OCI-LY3 (cell line): ENCODE results near the gene CCDC182.

Experiments used
- H2AFZ ChIP-seq: fragments of 200-600, 300-600 bp; shearing (Covaris generic); 2 replicates; pipeline ENCODE4 v1.6.0; 2014; ENCODE audit warnings: antibody characterized with exemption, low read depth, low read length
- H3K27ac ChIP-seq: fragments of 200-600, 300-600 bp; sonication (generic); 2 replicates; pipeline ENCODE4 v1.5.1; 2014; ENCODE audit warnings: mild to moderate bottlenecking, low read length, moderate library complexity, mixed read lengths
- H3K27me3 ChIP-seq: fragments of 200-600, 300-600 bp; sonication (generic); 2 replicates; pipeline ENCODE4 v1.6.1; 2014; ENCODE audit warnings: low read depth, low read length, mixed read lengths
- H3K36me3 ChIP-seq: fragments of 200-600, 300-600 bp; sonication (generic); replicated peaks from 2 replicates; pipeline ENCODE3; 2014; ENCODE audit warnings: low read depth, low read length, mixed read lengths
- H3K4me1 ChIP-seq: fragments of 300-600, 200-600 bp; sonication (generic); 2 replicates; pipeline ENCODE4 v1.6.1; 2014; ENCODE audit warnings: low read length, mixed read lengths
- H3K4me2 ChIP-seq: fragments of 200-600, 300-600 bp; sonication (generic); 2 replicates; pipeline ENCODE4 v1.6.1; 2014; ENCODE audit warnings: low read length, mixed read lengths
- H3K4me3 ChIP-seq: fragments of 300-600, 200-600 bp; sonication (generic); 2 replicates; pipeline ENCODE4 v1.5.1; 2014; ENCODE audit warnings: antibody characterized with exemption, mild to moderate bottlenecking, low read length, moderate library complexity
- H3K79me2 ChIP-seq: fragments of 300-600, 200-600 bp; shearing (Covaris generic); 2 replicates; pipeline ENCODE4 v1.6.1; 2014; ENCODE audit warnings: mild to moderate bottlenecking, low read length, mixed read lengths
- H3K9ac ChIP-seq: fragments of 300-600, 200-600 bp; shearing (Covaris generic); 2 replicates; pipeline ENCODE4 v1.6.0; 2014; ENCODE audit warnings: mild to moderate bottlenecking, low read length, moderate library complexity
- H3K9me3 ChIP-seq: fragments of 200-600, 300-600 bp; shearing (Covaris generic); 2 replicates; pipeline ENCODE4 v1.6.1; 2014; ENCODE audit warnings: low read length, mixed read lengths; ENCODE audit not compliant: insufficient read depth
- H4K20me1 ChIP-seq: fragments of 200-600, 300-600 bp; sonication (generic); 2 replicates; pipeline ENCODE4 v1.6.1; 2016; ENCODE audit warnings: low read length, mixed read lengths; ENCODE audit not compliant: insufficient read depth
- EZH2phosphoT487 ChIP-seq: fragments of 200-600 bp; shearing (Covaris generic); IDR thresholded peaks from 2 replicates; pipeline ENCODE4 v1.6.1; 2018; ENCODE audit warnings: antibody characterized with exemption, mixed run types, low read depth
- TF ChIP-seq, protein P1 (sequence below): fragments of 200-600, 300-600 bp; sonication (generic); IDR thresholded peaks from 2 replicates; pipeline ENCODE4 v1.5.1; 2014; ENCODE audit warnings: antibody characterized with exemption, low read length, low read depth

Gene CCDC182

GRCh38 chr17:57707892-57708291, 37.2 kb downstream of the CCDC182 start:
- no peaks in the 10 kb centered on the region for H4K20me1 ChIP-seq
- H2AFZ ChIP-seq, result no peak overlapping the region
- H3K36me3 ChIP-seq, result no peaks in the 10 kb centered on the region
- peaks cover 20% of the 10 kb centered on the region for H3K27me3 ChIP-seq
- no peak overlapping the region for H3K9ac ChIP-seq
- no peaks in the 10 kb centered on the region for H3K79me2 ChIP-seq
- no peaks in the 10 kb centered on the region for H3K9me3 ChIP-seq
- no peak overlapping the region for H3K4me3 ChIP-seq
- no peak for TF ChIP-seq EZH2phosphoT487
- TF ChIP-seq, protein P1, sequence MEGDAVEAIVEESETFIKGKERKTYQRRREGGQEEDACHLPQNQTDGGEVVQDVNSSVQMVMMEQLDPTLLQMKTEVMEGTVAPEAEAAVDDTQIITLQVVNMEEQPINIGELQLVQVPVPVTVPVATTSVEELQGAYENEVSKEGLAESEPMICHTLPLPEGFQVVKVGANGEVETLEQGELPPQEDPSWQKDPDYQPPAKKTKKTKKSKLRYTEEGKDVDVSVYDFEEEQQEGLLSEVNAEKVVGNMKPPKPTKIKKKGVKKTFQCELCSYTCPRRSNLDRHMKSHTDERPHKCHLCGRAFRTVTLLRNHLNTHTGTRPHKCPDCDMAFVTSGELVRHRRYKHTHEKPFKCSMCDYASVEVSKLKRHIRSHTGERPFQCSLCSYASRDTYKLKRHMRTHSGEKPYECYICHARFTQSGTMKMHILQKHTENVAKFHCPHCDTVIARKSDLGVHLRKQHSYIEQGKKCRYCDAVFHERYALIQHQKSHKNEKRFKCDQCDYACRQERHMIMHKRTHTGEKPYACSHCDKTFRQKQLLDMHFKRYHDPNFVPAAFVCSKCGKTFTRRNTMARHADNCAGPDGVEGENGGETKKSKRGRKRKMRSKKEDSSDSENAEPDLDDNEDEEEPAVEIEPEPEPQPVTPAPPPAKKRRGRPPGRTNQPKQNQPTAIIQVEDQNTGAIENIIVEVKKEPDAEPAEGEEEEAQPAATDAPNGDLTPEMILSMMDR, result no peak
- H3K27ac ChIP-seq, result no peak overlapping the region
- no peak overlapping the region for H3K4me2 ChIP-seq
- peaks cover 6% of the 10 kb centered on the region; the same call in 1 of the 2 replicates for H3K4me1 ChIP-seq

DNA sequence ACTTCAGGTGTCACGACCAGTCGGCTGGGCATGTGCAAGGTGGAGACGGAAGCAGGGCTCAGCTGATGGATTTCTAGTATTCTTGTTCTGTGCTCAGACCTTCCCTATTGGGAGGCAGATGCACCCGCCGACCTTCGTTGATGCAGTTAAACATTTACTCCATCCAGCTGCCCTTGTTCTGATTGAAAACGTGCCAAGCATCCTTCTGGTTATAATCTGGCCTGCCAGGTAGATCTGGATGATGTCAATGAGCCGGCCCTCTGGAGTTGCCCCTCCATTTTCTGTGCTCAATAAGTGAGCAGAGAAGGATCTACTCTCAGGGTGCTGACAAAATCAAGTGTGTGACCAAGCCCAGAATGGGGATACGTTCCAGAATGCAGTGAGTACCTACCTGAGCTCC, 38.3 kb downstream of the CCDC182 start:
- Histone ChIP-seq H3K9ac (no peak overlapping the region), H3K9me3 (no peaks in the 10 kb centered on the region), H3K27me3 (peaks cover 14% of the 10 kb centered on the region), H3K36me3 (no peaks in the 10 kb centered on the region), H3K4me2 (no peak overlapping the region), H3K27ac (no peak overlapping the region), H3K4me1 (peaks cover 6% of the 10 kb centered on the region; the same call in 1 of the 2 replicates), H3K79me2 (no peaks in the 10 kb centered on the region), H2AFZ (no peak overlapping the region), H3K4me3 (no peak overlapping the region), H4K20me1 (no peaks in the 10 kb centered on the region)
- TF ChIP-seq EZH2phosphoT487, result no peak
- TF ChIP-seq, protein P1, result no peak

DNA sequence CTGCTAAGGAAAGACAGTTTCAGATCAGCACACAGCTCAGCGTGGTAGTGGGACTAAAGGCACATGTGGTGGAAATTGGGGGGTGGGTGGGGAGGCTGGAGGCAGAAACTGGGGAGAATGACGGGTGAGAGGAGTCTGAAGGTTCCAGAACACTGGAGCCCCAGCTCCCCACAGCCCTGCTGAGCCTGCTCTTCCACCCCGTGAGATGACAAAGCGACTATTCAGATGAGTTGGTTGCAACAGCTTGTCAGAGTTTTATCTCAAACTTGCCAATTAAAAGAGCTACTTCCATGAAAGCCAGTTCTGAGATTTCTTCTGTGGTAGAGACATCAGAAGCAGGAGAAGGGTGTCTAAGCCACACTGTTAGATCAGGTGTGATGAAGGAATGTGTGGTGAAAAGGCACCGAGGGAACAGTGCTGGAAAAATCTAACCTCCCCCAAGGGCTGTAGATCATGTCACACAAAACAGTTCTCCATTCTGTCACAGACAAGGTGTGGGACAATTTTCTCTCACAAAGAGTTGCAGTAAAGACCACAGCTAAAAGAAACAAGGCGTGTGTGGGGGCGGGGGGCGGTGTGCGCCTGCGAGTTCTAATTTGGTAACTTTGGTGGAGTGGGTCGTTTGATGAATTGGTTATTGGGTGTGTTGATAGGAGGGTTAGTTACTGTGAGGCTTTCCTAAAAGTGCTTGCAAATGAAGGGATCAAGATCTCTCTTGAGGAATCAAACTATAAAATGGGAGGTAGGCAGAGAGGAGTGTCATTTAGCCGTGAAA, 39.0 kb downstream of the CCDC182 start:
- Histone ChIP-seq H3K27ac (no peak overlapping the region), H3K36me3 (no peaks in the 10 kb centered on the region), H3K79me2 (no peaks in the 10 kb centered on the region), H2AFZ (no peak overlapping the region), H3K4me3 (no peak overlapping the region), H3K9ac (no peak overlapping the region), H3K4me2 (no peak overlapping the region), H4K20me1 (no peaks in the 10 kb centered on the region), H3K4me1 (peaks cover 6% of the 10 kb centered on the region; the same call in 1 of the 2 replicates), H3K9me3 (no peaks in the 10 kb centered on the region), H3K27me3 (peaks cover 10% of the 10 kb centered on the region; the same call in 1 of the 2 replicates)
- no peak for TF ChIP-seq EZH2phosphoT487
- TF ChIP-seq, protein P1, result no peak

DNA sequence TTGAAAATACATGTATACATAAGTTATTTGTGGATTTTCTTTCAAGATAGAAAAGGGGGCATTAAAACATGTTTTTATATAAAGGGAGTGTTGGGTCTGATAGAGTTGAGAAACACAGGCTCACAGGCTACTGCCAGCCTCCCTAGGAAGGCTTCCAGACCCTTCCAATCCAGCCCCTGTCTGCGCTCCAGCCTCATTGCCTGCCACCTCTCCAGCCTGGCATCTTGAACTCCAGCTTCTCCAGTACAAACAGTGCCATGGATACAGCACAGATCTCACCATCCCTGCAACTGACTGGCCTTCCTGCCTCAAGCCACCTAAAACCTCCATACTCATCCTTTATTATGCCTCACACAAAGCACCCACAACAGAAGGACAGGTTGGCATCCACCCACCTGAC, 40.7 kb downstream of the CCDC182 start:
- no peaks in the 10 kb centered on the region for H3K36me3 ChIP-seq

More for the DNA sequence above, 40.7 kb downstream of the CCDC182 start:
- Histone ChIP-seq H2AFZ (no peak overlapping the region), H3K4me1 (peaks cover 6% of the 10 kb centered on the region; the same call in 1 of the 2 replicates), H3K79me2 (no peaks in the 10 kb centered on the region), H3K27ac (no peak overlapping the region), H3K27me3 (peaks cover 10% of the 10 kb centered on the region; the same call in 1 of the 2 replicates), H4K20me1 (no peaks in the 10 kb centered on the region), H3K9me3 (no peaks in the 10 kb centered on the region), H3K4me3 (no peak overlapping the region), H3K9ac (no peak overlapping the region), H3K4me2 (no peak overlapping the region)
- TF ChIP-seq, protein P1, result no peak
- TF ChIP-seq EZH2phosphoT487, result no peak
